Muscle layer of colon (tissue), 2 donors: ENCODE data around the gene KATNBL1.

ENCODE experiments used
- H3K27ac ChIP-seq: one replicate; pipeline ENCODE4 v1.7.0; 2013; ENCODE audit warnings: low read depth, mild to moderate bottlenecking, low read length, moderate library complexity
- H3K27me3 ChIP-seq, 2 donors: one replicate each; pipeline ENCODE4 v1.7.0; 2013; ENCODE audit warnings: low read length in 2 of 2, mild to moderate bottlenecking in 2 of 2; ENCODE audit not compliant: insufficient read depth in 2 of 2, control insufficient read depth in 1 of 2
- H3K36me3 ChIP-seq: one replicate; pipeline ENCODE4 v1.7.0; 2013; ENCODE audit warnings: mild to moderate bottlenecking, low read length; ENCODE audit not compliant: insufficient read depth
- H3K4me1 ChIP-seq: one replicate; pipeline ENCODE4 v1.7.0; 2013; ENCODE audit warnings: mild to moderate bottlenecking, low read length; ENCODE audit not compliant: insufficient read depth
- H3K4me3 ChIP-seq, 2 donors: one replicate each; pipeline ENCODE4 v1.7.0; 2013; ENCODE audit warnings: low read length in 2 of 2, low read depth in 1 of 2, mild to moderate bottlenecking in 1 of 2, moderate library complexity in 1 of 2
- H3K9ac ChIP-seq: one replicate; pipeline ENCODE4 v1.7.0; 2013; ENCODE audit warnings: low read length
- H3K9me3 ChIP-seq: one replicate; pipeline ENCODE4 v1.7.0; 2013; ENCODE audit warnings: mild to moderate bottlenecking, low read length
- donor health status: abdominal sarcoma.
- donor health status: Adenocarcinoma of cecum.

KATNBL1 gene

DNA sequence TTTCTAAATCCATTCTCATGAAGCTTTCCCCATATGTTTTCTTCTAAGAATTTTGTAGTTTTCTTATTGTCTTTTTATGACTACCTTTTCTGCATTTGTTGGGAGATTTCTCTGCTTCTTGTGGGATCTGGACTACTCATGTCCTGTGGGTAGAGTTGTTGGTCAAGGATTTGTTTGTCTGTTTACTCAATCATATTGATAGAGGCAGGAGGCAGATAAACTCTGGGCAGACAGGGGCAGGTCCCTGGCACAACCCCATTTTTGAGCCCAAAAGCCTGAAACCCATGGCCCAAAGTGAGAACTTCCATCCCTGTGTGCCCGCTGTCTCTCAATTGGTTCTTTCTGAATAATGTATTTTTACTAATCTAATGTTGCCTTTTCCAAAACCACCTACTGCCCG lies 95.7 kb downstream of the KATNBL1 start:
- H3K4me1 ChIP-seq, result no peaks in the 10 kb centered on the region
- H3K9ac ChIP-seq, result no peak overlapping the region
- no peaks in the 10 kb centered on the region for H3K36me3 ChIP-seq
- H3K4me3 ChIP-seq, result no peak overlapping the region
- H3K27me3 ChIP-seq, result peaks cover 0 to 3% of the 10 kb centered on the region in 2 donors
- no peaks in the 10 kb centered on the region for H3K9me3 ChIP-seq
- H3K27ac ChIP-seq, result no peak overlapping the region

DNA sequence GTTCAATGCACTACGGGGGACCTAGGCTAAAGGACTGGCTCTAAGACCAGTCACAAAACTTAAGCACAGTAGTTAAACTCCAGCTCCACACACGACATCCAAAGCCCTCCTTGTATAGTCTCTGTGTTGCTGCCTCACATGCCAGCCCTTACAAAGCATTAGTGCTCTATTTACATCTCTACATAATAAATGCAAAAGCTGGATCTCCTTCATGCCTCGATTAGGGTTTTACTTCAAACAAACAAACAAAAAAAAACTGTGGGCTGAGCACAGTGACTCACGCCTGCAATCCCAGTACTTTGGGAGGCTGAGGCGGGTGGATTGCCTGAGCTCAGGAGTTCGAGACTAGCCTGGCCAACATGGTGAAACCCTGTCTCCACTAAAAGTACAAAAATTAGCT lies 98.4 kb downstream of the KATNBL1 start:
- H3K27me3 ChIP-seq, result no peaks in the 10 kb centered on the region
- no peaks in the 10 kb centered on the region for H3K36me3 ChIP-seq
- no peak overlapping the region for H3K27ac ChIP-seq
- no peak overlapping the region for H3K9ac ChIP-seq
- H3K9me3 ChIP-seq, result no peaks in the 10 kb centered on the region
- no peak overlapping the region for H3K4me3 ChIP-seq
- no peaks in the 10 kb centered on the region for H3K4me1 ChIP-seq

DNA sequence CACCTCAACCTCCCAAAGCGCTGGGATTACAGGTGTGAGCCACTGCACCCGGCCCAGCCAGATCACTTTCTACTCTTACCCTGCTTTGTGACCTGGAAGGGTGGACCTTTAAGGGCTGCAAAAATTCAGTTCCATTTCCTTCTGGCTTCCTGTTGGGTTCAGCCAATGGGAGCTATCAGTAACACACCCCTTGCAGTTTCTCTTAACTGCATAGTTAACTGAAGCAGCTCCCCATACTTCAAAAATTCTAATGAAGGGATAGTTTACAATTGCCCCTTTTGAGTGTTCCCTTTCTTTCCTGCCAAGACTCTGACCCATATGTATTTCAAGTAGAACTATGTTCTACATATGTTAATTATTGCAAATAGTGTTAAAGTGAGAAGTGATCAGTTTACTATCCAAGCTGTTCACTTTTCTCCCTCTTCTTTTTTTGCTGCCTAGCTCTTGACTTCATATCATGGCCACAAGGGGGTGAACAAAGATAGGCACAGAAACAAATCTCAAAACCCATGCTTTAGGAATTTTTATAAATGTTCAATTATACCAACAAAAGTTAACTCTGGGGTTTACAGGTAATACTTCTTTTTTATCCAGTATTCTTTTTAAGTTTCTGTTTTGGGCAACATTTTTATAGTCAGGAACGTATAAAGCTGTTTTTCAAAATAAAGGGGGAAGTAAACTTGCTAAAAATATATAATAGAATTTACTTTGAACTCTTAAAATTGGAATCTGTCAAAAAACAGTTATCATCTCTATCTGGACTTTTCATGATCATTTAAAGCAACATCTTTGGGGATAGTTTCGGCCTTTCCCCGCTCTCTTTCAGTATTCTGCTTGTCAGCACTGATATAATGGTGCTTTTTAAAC lies 99.9 kb downstream of the KATNBL1 start:
- H3K27me3 ChIP-seq, result no peaks in the 10 kb centered on the region
- H3K9ac ChIP-seq, result no peak overlapping the region
- no peak overlapping the region for H3K27ac ChIP-seq
- H3K4me1 ChIP-seq, result no peaks in the 10 kb centered on the region
- H3K36me3 ChIP-seq, result no peaks in the 10 kb centered on the region
- H3K4me3 ChIP-seq, result no peak overlapping the region
- H3K9me3 ChIP-seq, result no peaks in the 10 kb centered on the region

DNA sequence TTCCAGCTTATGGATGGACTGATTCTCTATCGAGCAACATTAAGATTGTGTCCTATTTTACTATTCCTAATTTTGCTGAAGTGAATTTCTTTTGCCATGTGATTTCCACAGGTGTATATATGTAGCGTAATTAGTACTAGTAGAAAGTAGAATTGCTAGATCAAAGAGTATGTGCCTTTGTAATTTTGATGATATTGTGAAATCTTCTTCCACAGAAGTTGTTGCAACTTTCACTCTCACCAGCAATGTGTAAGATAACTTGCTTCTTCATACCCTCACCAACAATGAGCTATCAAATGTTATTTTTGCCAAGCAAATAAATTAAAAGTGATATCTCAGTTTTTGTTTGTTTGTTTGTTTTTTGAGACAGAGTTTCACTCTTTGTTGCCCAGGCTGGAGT lies 102.6 kb downstream of the KATNBL1 start:
- peaks cover 9% of the 10 kb centered on the region for H3K4me1 ChIP-seq
- H3K9ac ChIP-seq, result no peak overlapping the region
- H3K27ac ChIP-seq, result no peak overlapping the region
- H3K27me3 ChIP-seq, result no peaks in the 10 kb centered on the region
- H3K36me3 ChIP-seq, result no peaks in the 10 kb centered on the region
- no peak overlapping the region for H3K4me3 ChIP-seq
- H3K9me3 ChIP-seq, result no peaks in the 10 kb centered on the region

DNA sequence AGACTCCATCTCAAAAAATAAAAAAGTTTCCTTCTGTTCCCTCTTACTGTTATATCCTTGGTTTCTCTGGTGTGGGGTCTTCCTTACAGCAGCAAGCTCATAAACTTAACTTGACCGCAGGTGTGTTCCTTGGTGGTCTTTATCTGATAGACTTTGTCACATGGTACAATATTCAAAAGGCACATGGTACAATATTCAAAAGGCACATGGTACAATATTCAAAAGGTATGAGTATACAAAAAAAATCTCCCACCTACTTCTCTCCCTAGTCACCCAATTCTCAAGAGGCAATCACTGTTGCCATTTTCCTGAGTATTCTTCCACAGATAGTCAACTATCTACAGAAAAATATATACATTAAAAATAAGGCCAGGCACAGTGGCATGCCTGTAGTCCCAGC lies 103.5 kb downstream of the KATNBL1 start:
- Histone ChIP-seq H3K9ac (no peak overlapping the region), H3K27me3 (no peaks in the 10 kb centered on the region), H3K27ac (no peak overlapping the region), H3K36me3 (no peaks in the 10 kb centered on the region), H3K4me3 (no peak overlapping the region), H3K4me1 (peaks cover 9% of the 10 kb centered on the region), H3K9me3 (no peaks in the 10 kb centered on the region)

DNA sequence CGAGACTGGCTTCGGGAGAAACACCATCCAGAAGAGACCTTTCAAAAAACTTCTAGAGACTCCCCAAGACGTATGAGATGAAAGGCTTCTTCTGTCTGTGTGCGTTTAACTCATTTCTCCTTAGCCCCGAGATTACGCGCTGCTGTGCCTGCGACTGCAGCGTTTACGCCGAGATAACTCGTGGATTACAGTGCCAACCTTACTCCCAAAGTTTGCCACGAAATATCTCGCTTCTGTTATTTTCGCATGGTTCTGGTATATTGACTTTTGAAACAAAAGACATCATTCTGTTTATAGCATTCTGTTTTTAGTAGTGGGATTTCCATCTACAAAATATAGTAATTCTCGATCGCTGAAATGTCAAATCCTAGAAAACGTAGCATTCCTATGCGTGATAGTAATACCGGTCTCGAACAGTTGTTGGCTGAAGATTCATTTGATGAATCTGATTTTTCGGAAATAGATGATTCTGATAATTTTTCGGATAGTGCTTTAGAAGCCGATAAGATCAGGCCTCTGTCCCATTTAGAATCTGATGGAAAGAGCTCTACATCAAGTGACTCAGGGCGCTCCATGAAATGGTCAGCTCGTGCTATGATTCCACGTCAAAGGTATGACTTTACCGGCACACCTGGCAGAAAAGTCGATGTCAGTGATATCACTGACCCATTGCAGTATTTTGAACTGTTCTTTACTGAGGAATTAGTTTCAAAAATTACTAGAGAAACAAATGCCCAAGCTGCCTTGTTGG lies 107.5 kb downstream of the KATNBL1 start:
- H3K27ac ChIP-seq, result peak overlapping the region; percentile 91
- peak overlapping the region; percentile 47 for H3K9ac ChIP-seq

DNA sequence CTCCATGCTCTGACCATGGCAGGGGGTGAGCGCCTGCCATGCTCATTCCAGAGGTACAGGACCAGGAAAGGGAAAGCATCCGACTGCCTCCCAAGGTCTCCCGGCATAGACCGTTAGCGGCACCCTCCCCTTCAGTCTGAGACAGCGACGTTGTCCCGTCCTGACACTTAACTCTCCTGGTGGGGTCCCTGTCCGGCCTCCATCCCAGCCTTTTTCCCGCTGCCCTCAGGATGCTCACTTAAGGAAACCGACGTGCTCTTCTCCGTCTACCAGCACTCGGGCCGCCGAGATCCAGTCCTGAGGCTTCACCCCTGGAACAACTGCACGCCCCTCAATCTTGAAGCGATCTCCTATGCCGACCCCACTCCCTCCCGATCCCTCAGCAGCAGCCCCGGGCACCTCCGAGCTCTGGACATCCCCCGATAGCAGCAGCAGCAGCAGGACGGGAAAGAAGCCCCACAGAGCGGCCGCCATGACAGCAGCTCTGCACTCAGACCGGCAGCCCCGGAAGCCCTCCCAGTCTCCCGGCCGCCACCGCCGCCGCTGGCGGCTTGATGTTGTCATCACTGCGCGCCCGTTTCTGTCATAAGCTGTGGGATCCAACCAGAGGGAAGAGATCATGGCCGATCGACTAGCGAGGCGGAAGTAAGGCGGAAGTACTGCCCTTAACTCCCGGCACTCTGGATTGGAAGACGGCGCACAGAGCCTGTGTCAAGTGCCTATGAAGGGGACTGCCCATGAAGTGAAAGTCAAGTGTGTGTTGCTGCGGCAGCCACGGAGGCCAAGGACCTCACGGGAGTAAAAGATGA lies 108.3 kb downstream of the KATNBL1 start, which contains the start of the genes EMC7 and PGBD4:
Gene EMC7, minus strand, starts transcription at position 497 of the 809 bp plus-strand sequence. Its CDS starts 23 bp downstream, at position 474.
Gene PGBD4, plus strand, starts transcription at position 718 of the 809 bp plus-strand sequence. CDS start 449 bp downstream, outside the sequence.
- Histone ChIP-seq H3K27me3 (no peaks in the 10 kb centered on the region), H3K36me3 (no peaks in the 10 kb centered on the region), H3K9ac (peak within 1 kb of the TSS; percentile 93)

More for the DNA sequence above, 107.5 kb downstream of the KATNBL1 start:
- Histone ChIP-seq H3K4me1 (peaks cover 25% of the 10 kb centered on the region), H3K4me3 (peak overlapping the region; percentile 71 to 86), H3K36me3 (no peaks in the 10 kb centered on the region), H3K27me3 (no peaks in the 10 kb centered on the region), H3K9me3 (no peaks in the 10 kb centered on the region)

DNA sequence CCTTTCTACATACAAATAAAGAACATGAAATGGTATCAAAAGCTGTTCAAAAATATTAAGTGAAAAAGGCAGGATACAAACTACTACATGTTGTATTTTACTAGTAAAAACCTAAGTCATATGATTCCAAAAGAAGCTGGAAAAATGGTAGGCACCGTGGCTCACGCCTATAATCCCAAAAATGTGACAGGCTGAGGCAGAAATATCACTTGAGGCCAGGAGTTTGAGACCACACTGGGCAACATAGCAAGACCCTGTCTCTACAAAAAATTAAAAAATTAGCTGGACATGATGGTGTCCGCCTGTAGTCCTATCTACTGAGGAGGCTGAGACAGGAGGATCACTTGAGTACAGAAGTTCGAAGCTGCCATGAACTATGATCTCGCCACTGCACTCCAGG lies 110.0 kb downstream of the KATNBL1 start:
- Histone ChIP-seq H3K36me3 (peaks cover 3% of the 10 kb centered on the region), H3K27me3 (no peaks in the 10 kb centered on the region), H3K27ac (no peak overlapping the region), H3K4me3 (no peak overlapping the region), H3K4me1 (peaks cover 25% of the 10 kb centered on the region), H3K9ac (no peak overlapping the region), H3K9me3 (no peaks in the 10 kb centered on the region)

More for the DNA sequence above, 108.3 kb downstream of the KATNBL1 start, which contains the start of the genes EMC7 and PGBD4:
- H3K4me1 ChIP-seq, result peaks cover 25% of the 10 kb centered on the region
- H3K9me3 ChIP-seq, result no peaks in the 10 kb centered on the region
- H3K4me3 ChIP-seq, result peak within 1 kb of the TSS; percentile 75 to 86
- H3K27ac ChIP-seq, result peak within 1 kb of the TSS; percentile 91
